Colonic mucosa (tissue), 4 donors: ENCODE results near the gene HDAC9. TPM values are rescaled to one million over a fixed set of nuclear protein-coding genes. Genes with fewer than 3 reads are reported as not detected.

ENCODE experiments used
- DNase-seq: peaks from one replicate; pipeline ENCODE4 v3.0.0-alpha.2; 2020
- H3K27ac ChIP-seq: fragments of 200-600 bp; one replicate; pipeline ENCODE4 v1.8.0; 2021
- H3K27me3 ChIP-seq: fragments of 200-600 bp; one replicate; pipeline ENCODE4 v1.8.0; 2021
- H3K36me3 ChIP-seq: fragments of 200-600 bp; one replicate; pipeline ENCODE4 v1.8.0; 2021
- H3K4me1 ChIP-seq: fragments of 200-600 bp; one replicate; pipeline ENCODE4 v1.8.0; 2021; ENCODE audit warnings: mild to moderate bottlenecking
- H3K4me3 ChIP-seq: fragments of 200-600 bp; one replicate; pipeline ENCODE4 v1.8.0; 2021
- H3K9ac ChIP-seq, 2 donors: one replicate each; pipeline ENCODE4 v1.7.0; 2013; ENCODE audit warnings: control low read depth in 2 of 2, low read depth in 2 of 2, low read length in 2 of 2
- H3K9me3 ChIP-seq: fragments of 200-600 bp; one replicate; pipeline ENCODE4 v1.8.0; 2021
- CTCF ChIP-seq: fragments of 200-600 bp; IDR thresholded peaks from one replicate; pipeline ENCODE4 v1.8.0; 2022; ENCODE audit warnings: antibody characterized with exemption, mild to moderate bottlenecking
- intact Hi-C: fragments of 100-400 bp; cut with DNase I; formaldehyde crosslinking; loops from one replicate; pipeline ENCODE4 v1.14.1; 2022
- total RNA-seq, 2 donors: library from RNA; stranded (reverse); fragmentation: NEBNext Ultra II Directional in 1 of 2; extraction: Animal tissue kit (Norgen Biotek cat#: 25700) in 1 of 2; gene quantifications; one replicate each; pipeline ENCODE4 v1.2.1, GENCODE V29; 2021
- donor health status: healthy.
- donor health status: DM: no; HTN: no; CAD: no.
- donor health status: DM: no; HTN: no; CAD: no.

The HDAC9 gene
- total RNA-seq, 2 donors from 2014 or later, result 2.6 to 8.7 TPM

GRCh38 chr7:18656362-18656761, 160.8 kb downstream of the HDAC9 start:
- no peaks in the 10 kb centered on the region for H3K27me3 ChIP-seq
- H3K4me3 ChIP-seq, result no peak overlapping the region
- H3K36me3 ChIP-seq, result no peaks in the 10 kb centered on the region

GRCh38 chr7:18659746-18660145, 164.2 kb downstream of the HDAC9 start:
- intact Hi-C loops, result no loop called here
- no peak overlapping the region for H3K9ac ChIP-seq

More at GRCh38 chr7:18656362-18656761, 160.8 kb downstream of the HDAC9 start:
- no peaks in the 10 kb centered on the region for H3K9me3 ChIP-seq
- intact Hi-C loops, result no loop called here
- no peak for DNase-seq
- no peak overlapping the region for H3K9ac ChIP-seq
- TF ChIP-seq CTCF, result no peak
- no peaks in the 10 kb centered on the region for H3K4me1 ChIP-seq
- no peak overlapping the region for H3K27ac ChIP-seq

DNA sequence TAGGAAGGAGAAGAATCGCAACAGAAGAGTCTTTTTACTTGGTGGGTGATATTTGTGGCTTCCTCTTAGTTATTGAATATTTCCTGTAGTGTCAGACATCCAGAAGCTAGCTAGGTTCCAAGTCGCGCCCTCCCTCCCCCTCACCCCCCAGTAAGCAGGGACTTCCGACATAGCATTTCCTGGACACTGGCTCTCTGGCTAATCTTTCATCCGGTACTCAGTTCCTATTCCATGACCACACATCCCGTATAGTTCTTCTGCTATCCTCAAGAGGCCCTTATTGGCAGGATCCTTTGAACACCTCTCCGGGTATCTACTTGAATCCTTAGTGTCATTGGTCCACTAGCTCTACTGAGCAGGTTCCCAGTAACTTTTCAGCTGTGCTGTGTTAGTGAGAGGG, 167.8 kb downstream of the HDAC9 start:
- peaks cover 6% of the 10 kb centered on the region for H3K4me1 ChIP-seq
- intact Hi-C loops, result no loop called here
- no peak overlapping the region for H3K9ac ChIP-seq
- no peak for TF ChIP-seq CTCF
- no peak overlapping the region for H3K27ac ChIP-seq
- DNase-seq, result no peak
- H3K9me3 ChIP-seq, result no peaks in the 10 kb centered on the region
- H3K4me3 ChIP-seq, result no peak overlapping the region
- H3K27me3 ChIP-seq, result no peaks in the 10 kb centered on the region
- H3K36me3 ChIP-seq, result no peaks in the 10 kb centered on the region

More at GRCh38 chr7:18659746-18660145, 164.2 kb downstream of the HDAC9 start:
- no peak for DNase-seq
- Histone ChIP-seq H3K27me3 (no peaks in the 10 kb centered on the region), H3K36me3 (no peaks in the 10 kb centered on the region), H3K27ac (no peak overlapping the region), H3K4me1 (no peaks in the 10 kb centered on the region), H3K9me3 (no peaks in the 10 kb centered on the region), H3K4me3 (no peak overlapping the region)
- TF ChIP-seq CTCF, result no peak

GRCh38 chr7:18666107-18666728, 170.7 kb downstream of the HDAC9 start:
- H3K27me3 ChIP-seq, result no peaks in the 10 kb centered on the region
- TF ChIP-seq CTCF, result peak; percentile 87
- H3K4me1 ChIP-seq, result peaks cover 6% of the 10 kb centered on the region
- intact Hi-C loops, result loop anchor here (5.0 kb wide), 1 partner anchor 314 kb away; no protein-coding TSS in a partner anchor
- H3K9me3 ChIP-seq, result no peaks in the 10 kb centered on the region
- peak; percentile 77 for DNase-seq
- no peak overlapping the region for H3K27ac ChIP-seq
- H3K9ac ChIP-seq, result no peak overlapping the region
- no peak overlapping the region for H3K4me3 ChIP-seq
- H3K36me3 ChIP-seq, result no peaks in the 10 kb centered on the region

GRCh38 chr7:18667466-18667865, 171.9 kb downstream of the HDAC9 start:
- Histone ChIP-seq H3K4me1 (peaks cover 6% of the 10 kb centered on the region), H3K27me3 (no peaks in the 10 kb centered on the region), H3K36me3 (no peaks in the 10 kb centered on the region), H3K4me3 (no peak overlapping the region), H3K9me3 (no peaks in the 10 kb centered on the region), H3K27ac (no peak overlapping the region), H3K9ac (no peak overlapping the region)
- DNase-seq, result no peak
- intact Hi-C loops, result loop anchor here (5.0 kb wide), 1 partner anchor 315 kb away; no protein-coding TSS in a partner anchor
- no peak for TF ChIP-seq CTCF
